Thoracic aorta endothelial cell (primary cell): ENCODE measurements around the gene MTHFD2. TPM values are rescaled to one million over a fixed set of nuclear protein-coding genes. Genes with fewer than 3 reads are reported as not detected.

Source experiments
- total RNA-seq: library from RNA; depleted of rRNA; stranded (reverse); fragments of >200 nt; gene quantifications from 2 replicates; pipeline ENCODE4 v1.2.3, GENCODE V29; 2012

The MTHFD2 gene
- 96.7 and 106 TPM in 2 replicates for total RNA-seq

DNA sequence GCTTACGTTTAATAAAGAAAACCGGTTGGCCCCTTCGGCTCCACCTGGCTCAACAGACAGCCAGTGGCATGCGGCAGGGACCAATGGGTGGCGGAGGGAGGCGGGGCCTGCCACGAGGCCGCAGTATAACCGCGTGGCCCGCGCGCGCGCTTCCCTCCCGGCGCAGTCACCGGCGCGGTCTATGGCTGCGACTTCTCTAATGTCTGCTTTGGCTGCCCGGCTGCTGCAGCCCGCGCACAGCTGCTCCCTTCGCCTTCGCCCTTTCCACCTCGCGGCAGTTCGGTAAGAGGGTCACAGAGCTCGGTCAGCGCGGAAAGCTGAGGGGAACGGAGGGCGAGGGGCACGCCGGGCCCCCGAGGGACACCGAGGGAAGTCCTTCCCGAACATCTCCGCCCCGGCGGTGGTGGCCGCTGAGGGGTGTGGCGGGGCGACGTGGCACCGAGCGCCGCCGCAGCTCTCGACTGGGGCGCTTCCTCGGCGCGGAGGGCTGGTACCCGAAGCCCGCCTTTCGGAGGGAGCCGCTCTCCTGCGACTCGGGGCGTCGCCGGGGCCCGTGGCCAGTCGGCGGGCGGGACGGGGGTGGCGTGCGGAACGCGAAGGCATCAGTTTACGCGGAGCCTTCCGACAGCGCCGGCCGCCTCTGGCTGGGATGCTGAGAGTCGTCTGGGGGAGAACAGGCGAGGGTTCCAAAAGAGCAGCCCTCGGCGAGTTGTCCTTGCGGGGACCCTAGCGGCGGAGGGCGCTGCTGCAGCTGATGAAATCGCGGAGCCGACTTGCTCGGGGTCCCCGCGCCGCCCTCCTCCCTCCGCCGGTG, at the start of gene MTHFD2:
TSS of gene MTHFD2 (plus strand) at position 155 of the 814 bp plus-strand sequence. CDS start at position 182, 27 bp downstream.

DNA sequence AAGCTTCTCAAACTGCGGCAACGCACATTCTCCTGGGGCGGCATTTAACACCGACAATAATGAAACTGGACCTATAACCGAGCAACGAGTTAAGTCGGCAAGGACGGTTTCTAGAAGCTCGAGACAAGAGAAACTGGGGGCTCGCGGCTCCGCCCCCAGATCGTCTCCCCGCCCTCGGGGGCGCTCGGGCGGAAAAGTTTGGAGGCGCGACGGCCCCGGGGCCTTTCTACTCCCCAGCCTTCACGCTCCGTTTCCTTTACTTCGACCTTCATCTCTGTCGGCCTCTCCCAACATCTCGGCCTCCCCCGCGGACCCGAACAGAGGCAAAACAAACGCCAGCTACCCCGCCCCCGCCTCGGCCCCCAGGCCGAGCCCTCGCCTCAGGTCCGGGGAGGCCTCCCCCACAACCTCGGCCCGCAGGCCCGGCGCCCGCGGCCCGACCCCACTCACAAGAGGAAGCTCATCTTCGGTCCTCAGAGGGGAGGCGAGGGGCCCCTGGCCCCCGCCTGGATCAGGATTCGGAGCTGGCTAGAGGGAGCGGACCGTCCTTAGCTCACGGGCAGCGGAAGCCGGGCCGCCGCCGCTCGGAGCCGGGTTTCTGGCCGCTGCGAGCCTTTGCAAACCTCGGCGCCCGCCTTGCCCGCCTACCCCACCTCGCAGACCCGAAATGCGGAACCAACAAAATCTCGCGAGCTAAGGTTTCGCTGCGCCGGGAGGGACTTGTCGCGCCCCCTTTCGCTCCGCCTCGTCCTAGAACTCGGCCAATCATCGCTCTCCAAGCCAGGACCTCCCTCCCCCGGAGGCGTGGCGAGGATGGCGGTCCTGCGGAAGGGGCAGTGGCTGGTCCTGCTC, 20.0 kb upstream of the MTHFD2 start, which contains the start of gene MOB1A:
TSS of gene MOB1A (minus strand) at position 669 of the 852 bp plus-strand sequence. CDS start at position 464, 205 bp downstream.

Other genes starting within 250 kb of the MTHFD2 start
- gene TET3, start 213.7 kb upstream of the MTHFD2 start, total RNA-seq = 10.0 and 11.4 TPM in 2 replicates
- 45.0 and 49.9 TPM in 2 replicates for gene BOLA3, start 50.7 kb upstream of the MTHFD2 start, total RNA-seq
- 158 and 199 TPM in 2 replicates for gene MOB1A, start 19.7 kb upstream of the MTHFD2 start, total RNA-seq
- 0.79 and 0.80 TPM in 2 replicates for gene SLC4A5, start 144.8 kb downstream of the MTHFD2 start, total RNA-seq
- gene DCTN1, start 181.7 kb downstream of the MTHFD2 start, total RNA-seq = 125 and 133 TPM in 2 replicates
- 0.40 and 0.50 TPM in 2 replicates for gene C2orf81, start 223.0 kb downstream of the MTHFD2 start, total RNA-seq
- 32.2 and 37.7 TPM in 2 replicates for gene WDR54, start 223.1 kb downstream of the MTHFD2 start, total RNA-seq
- 5.9 and 9.3 TPM in 2 replicates for gene RTKN, start 243.3 kb downstream of the MTHFD2 start, total RNA-seq